ENCODE data around the gene TAGLN3. TPM values are rescaled to one million over a fixed set of nuclear protein-coding genes. Genes with fewer than 3 reads are reported as not detected.

Gene TAGLN3
- total and polyA plus RNA-seq, 11 donors = 0.25 to 1.7 (median 0.77) TPM; not detected in 4

GRCh38 chr3:111970376-111970775, 28.3 kb upstream of the TAGLN3 start:
- WGBS, 4 donors = 55 to 61% (median 58%) methylated on average over 3 of the region's 3 CpGs
- ATAC-seq (no peak), DNase-seq (no peak)
- peak overlapping the region in 11 of 12 donors; percentile 18 to 85 (median 72) for H3K27ac ChIP-seq
- H3K4me3 ChIP-seq = no peak overlapping the region
- intact Hi-C loops (cut with DNase I) = loop anchor here in 2 of 10 donors (5.0 kb wide), 2 partner anchors 293 to 303 kb away; no protein-coding TSS in a partner anchor
- TF ChIP-seq CTCF (IDR thresholded peaks at IDR 0.05) = no peak
- TF ChIP-seq POLR2A (IDR thresholded peaks at IDR 0.05) = no peak
- no peaks in the 10 kb centered on the region for H3K27me3 ChIP-seq
- H3K36me3 ChIP-seq = peaks cover 0 to 96% (median 25%) of the 10 kb centered on the region in 9 donors
- no peaks in the 10 kb centered on the region for H3K9me3 ChIP-seq
- H3K4me1 ChIP-seq = peaks cover 0 to 47% (median 25%) of the 10 kb centered on the region in 12 donors

GRCh38 chr3:111971533-111972130, 27.1 kb upstream of the TAGLN3 start:
- TF ChIP-seq POLR2A (IDR thresholded peaks at IDR 0.05) (no peak), CTCF (IDR thresholded peaks at IDR 0.05) (no peak)
- DNase-seq (peak in 4 of 5 donors; percentile 52 to 85 (median 72)), ATAC-seq (peak; percentile 91 to 94 (median 92))
- intact Hi-C loops (cut with DNase I) = loop anchor here in 2 of 10 donors (5.0 kb wide), 2 partner anchors 294 to 304 kb away; no protein-coding TSS in a partner anchor
- WGBS, 4 donors = 54 to 63% (median 56%) methylated on average over 11 of the region's 11 CpGs
- peaks cover 0 to 45% (median 23%) of the 10 kb centered on the region in 12 donors for H3K4me1 ChIP-seq
- H3K4me3 ChIP-seq = no peak overlapping the region
- peaks cover 0 to 93% (median 25%) of the 10 kb centered on the region in 9 donors for H3K36me3 ChIP-seq
- H3K27me3 ChIP-seq = no peaks in the 10 kb centered on the region
- H3K9me3 ChIP-seq = no peaks in the 10 kb centered on the region
- H3K27ac ChIP-seq = peak overlapping the region; percentile 21 to 85 (median 71)

GRCh38 chr3:111972891-111973290, 25.8 kb upstream of the TAGLN3 start:
- Histone ChIP-seq H3K4me1 (peaks cover 0 to 32% (median 13%) of the 10 kb centered on the region in 12 donors), H3K36me3 (peaks cover 0 to 82% (median 25%) of the 10 kb centered on the region in 9 donors), H3K4me3 (no peak overlapping the region), H3K9me3 (no peaks in the 10 kb centered on the region), H3K27ac (no peak overlapping the region), H3K27me3 (no peaks in the 10 kb centered on the region)
- TF ChIP-seq POLR2A (IDR thresholded peaks at IDR 0.05) (no peak), CTCF (IDR thresholded peaks at IDR 0.05) (no peak)
- 54 to 85% (median 83%) methylated on average over 3 of the region's 3 CpGs for WGBS, 4 donors
- intact Hi-C loops (cut with DNase I) = loop anchor here in 2 of 10 donors (5.0 kb wide), 2 partner anchors 296 to 306 kb away; no protein-coding TSS in a partner anchor
- DNase-seq (no peak), ATAC-seq (no peak)

GRCh38 chr3:111975131-111975530, 23.6 kb upstream of the TAGLN3 start:
- DNase-seq = no peak
- H3K36me3 ChIP-seq = peaks cover 0 to 59% (median 17%) of the 10 kb centered on the region in 9 donors
- H3K4me3 ChIP-seq = no peak overlapping the region
- peaks cover 0 to 19% (median 11%) of the 10 kb centered on the region in 12 donors for H3K4me1 ChIP-seq
- H3K27me3 ChIP-seq = no peaks in the 10 kb centered on the region
- no peaks in the 10 kb centered on the region for H3K9me3 ChIP-seq
- intact Hi-C loops (cut with DNase I) = loop anchor here in 1 of 10 donors (5.0 kb wide), 1 partner anchor 37 kb away; no protein-coding TSS in a partner anchor
- WGBS, 4 donors = 78 to 92% (median 85%) methylated on average over 2 of the region's 2 CpGs
- H3K27ac ChIP-seq = no peak overlapping the region
- no peak for ATAC-seq
- no peak for TF ChIP-seq CTCF (IDR thresholded peaks at IDR 0.05)
- TF ChIP-seq POLR2A (IDR thresholded peaks at IDR 0.05) = no peak
